Ascending aorta (tissue), 2 donors: ENCODE results near the gene TUBA1A. TPM values are rescaled to one million over a fixed set of nuclear protein-coding genes. Genes with fewer than 3 reads are reported as not detected.

Experiments
- DNase-seq, 2 donors: peaks; one replicate each; pipeline ENCODE4 v3.0.0-alpha.2; 2019; ENCODE audit warnings: low spot score in 2 of 2
- H3K27ac ChIP-seq, 2 donors: fragments of 200-600 bp; sonication (generic); one replicate each; pipeline ENCODE4 v1.5.1; 2016 to 2017; ENCODE audit warnings: mild to moderate bottlenecking in 1 of 2
- H3K27me3 ChIP-seq: fragments of 200-600 bp; sonication (generic); one replicate; pipeline ENCODE4 v1.5.1; 2017
- H3K36me3 ChIP-seq, 2 donors: fragments of 200-600 bp; sonication (generic); one replicate each; pipeline ENCODE4 v1.5.1; 2016
- H3K4me1 ChIP-seq, 2 donors: fragments of 200-600 bp; sonication (generic); one replicate each; pipeline ENCODE4 v1.5.1; 2016 to 2017; ENCODE audit warnings: mild to moderate bottlenecking in 1 of 2
- H3K4me3 ChIP-seq, 2 donors: fragments of 200-600 bp; sonication (generic); one replicate each; pipeline ENCODE4 v1.5.1; 2016 to 2017; ENCODE audit warnings: mild to moderate bottlenecking in 1 of 2
- H3K9me3 ChIP-seq, 2 donors: fragments of 200-600 bp; sonication (generic); one replicate each; pipeline ENCODE4 v1.5.1; 2016
- CTCF ChIP-seq, 3 experiments: fragments of 200-600 bp in 2 of 3; fragments of 450-650 bp in 1 of 3; sonication (generic) in 2 of 3; IDR thresholded peaks; one replicate each; pipeline ENCODE4 v1.5.1; 2016 to 2019; ENCODE audit warnings: antibody characterized with exemption in 3 of 3, mild to moderate bottlenecking in 1 of 3, moderate library complexity in 1 of 3
- intact Hi-C: fragments of 100-400 bp; cut with DNase I; formaldehyde crosslinking; loops from one replicate; pipeline ENCODE4 v1.15.1; 2023
- total RNA-seq: library from RNA; depleted of rRNA; stranded (reverse); fragments of >200 nt; gene quantifications from one replicate; pipeline ENCODE4 v1.1.0, GENCODE V29; 2016

Gene TUBA1A
- total RNA-seq, 1 donor from 2014 or later: 214 TPM

- TF ChIP-seq CTCF (IDR thresholded peaks at IDR 0.05): no peak
- Histone ChIP-seq H3K4me3 (no peak overlapping the region), H3K27me3 (no peaks in the 10 kb centered on the region), H3K9me3 (no peaks in the 10 kb centered on the region), H3K36me3 (no peaks in the 10 kb centered on the region), H3K27ac (no peak overlapping the region), H3K4me1 (no peaks in the 10 kb centered on the region)
- intact Hi-C loops: no loop called here
- DNase-seq: peak in 1 of 2 donors; percentile 50
These were observed 19.8 kb upstream of the TUBA1A start for GRCh38 chr12:49208676-49209075.

GRCh38 chr12:49208146-49208545 is 19.3 kb upstream of the TUBA1A start:
- Histone ChIP-seq H3K27me3 (no peaks in the 10 kb centered on the region), H3K36me3 (no peaks in the 10 kb centered on the region), H3K27ac (no peak overlapping the region), H3K4me1 (no peaks in the 10 kb centered on the region), H3K4me3 (no peak overlapping the region), H3K9me3 (no peaks in the 10 kb centered on the region)
- intact Hi-C loops: no loop called here
- DNase-seq: no peak
- TF ChIP-seq CTCF (IDR thresholded peaks at IDR 0.05): no peak

- Histone ChIP-seq H3K4me3 (no peak overlapping the region), H3K27ac (no peak overlapping the region), H3K9me3 (no peaks in the 10 kb centered on the region), H3K4me1 (peaks cover 5 to 6% of the 10 kb centered on the region in 2 donors), H3K27me3 (no peaks in the 10 kb centered on the region), H3K36me3 (no peaks in the 10 kb centered on the region)
- no peak for TF ChIP-seq CTCF (IDR thresholded peaks at IDR 0.05)
- DNase-seq: no peak
- intact Hi-C loops: no loop called here
These were observed 17.5 kb upstream of the TUBA1A start for GRCh38 chr12:49206389-49206788.

GRCh38 chr12:49201595-49202295 is 12.9 kb upstream of the TUBA1A start:
- intact Hi-C loops: loop anchor here (1.0 kb wide), 2 partner anchors 13 to 33 kb away; no protein-coding TSS in a partner anchor
- Histone ChIP-seq H3K27me3 (no peaks in the 10 kb centered on the region), H3K4me3 (peak overlapping the region; percentile 29 to 34), H3K9me3 (no peaks in the 10 kb centered on the region), H3K4me1 (peaks cover 6 to 7% of the 10 kb centered on the region in 2 donors), H3K27ac (peak overlapping the region; percentile 53 to 86), H3K36me3 (no peaks in the 10 kb centered on the region)
- no peak for TF ChIP-seq CTCF (IDR thresholded peaks at IDR 0.05)
- DNase-seq: peak in 1 of 2 donors; percentile 55

- H3K9me3 ChIP-seq: no peaks in the 10 kb centered on the region
- DNase-seq: no peak
- H3K4me3 ChIP-seq: peak overlapping the region; percentile 29 to 34
- no peaks in the 10 kb centered on the region for H3K27me3 ChIP-seq
- H3K4me1 ChIP-seq: peaks cover 6 to 7% of the 10 kb centered on the region in 2 donors
- H3K36me3 ChIP-seq: no peaks in the 10 kb centered on the region
- peak overlapping the region; percentile 53 to 86 for H3K27ac ChIP-seq
- no peak for TF ChIP-seq CTCF (IDR thresholded peaks at IDR 0.05)
- intact Hi-C loops: loop anchor here (1.0 kb wide), 2 partner anchors 13 to 33 kb away; no protein-coding TSS in a partner anchor
These were observed 12.2 kb upstream of the TUBA1A start for GRCh38 chr12:49200919-49201594.
